Coronary artery (tissue), 2 donors: ENCODE measurements around the gene ASGR1.

Source experiments
- DNase-seq: peaks from one replicate; pipeline ENCODE4 v3.0.0-alpha.2; 2017; ENCODE audit warnings: low spot score
- H3K27ac ChIP-seq, 2 donors: fragments of 200-600 bp; sonication (generic); one replicate each; pipeline ENCODE4 v1.5.1; 2016 to 2019
- H3K4me3 ChIP-seq: fragments of 200-600 bp; sonication (generic); 2 replicates; pipeline ENCODE4 v1.5.1; 2016; ENCODE audit warnings: mild to moderate bottlenecking, moderate library complexity
- CTCF ChIP-seq: fragments of 200-600 bp; sonication (generic); IDR thresholded peaks from one replicate; pipeline ENCODE4 v1.5.1; 2019; ENCODE audit warnings: antibody characterized with exemption

ASGR1 gene

GRCh38 chr17:7195971-7196370 lies 16.8 kb upstream of the ASGR1 start:
- Histone ChIP-seq H3K4me3 (no peak overlapping the region), H3K27ac (no peak overlapping the region)
- no peak for DNase-seq
- no peak for TF ChIP-seq CTCF

- Histone ChIP-seq H3K4me3 (no peak overlapping the region), H3K27ac (no peak overlapping the region)
- no peak for TF ChIP-seq CTCF
- DNase-seq: no peak
These were observed 13.2 kb upstream of the ASGR1 start for GRCh38 chr17:7192271-7192937.

GRCh38 chr17:7191571-7192270 lies 12.6 kb upstream of the ASGR1 start:
- no peak overlapping the region for H3K4me3 ChIP-seq
- TF ChIP-seq CTCF: no peak
- no peak overlapping the region for H3K27ac ChIP-seq
- no peak for DNase-seq

- no peak overlapping the region for H3K27ac ChIP-seq
- TF ChIP-seq CTCF: no peak
- H3K4me3 ChIP-seq: no peak overlapping the region
- no peak for DNase-seq
These were observed 11.9 kb upstream of the ASGR1 start for GRCh38 chr17:7191069-7191468.

- no peak for DNase-seq
- TF ChIP-seq CTCF: no peak
- H3K4me3 ChIP-seq: no peak overlapping the region
- no peak overlapping the region for H3K27ac ChIP-seq
These were observed 11.2 kb upstream of the ASGR1 start for GRCh38 chr17:7190276-7190917.

GRCh38 chr17:7186241-7186640 lies 7.1 kb upstream of the ASGR1 start:
- no peak for TF ChIP-seq CTCF
- no peak for DNase-seq
- Histone ChIP-seq H3K27ac (no peak overlapping the region), H3K4me3 (no peak overlapping the region)
